Esophagus (tissue), 2 donors: Measurements from ENCODE around the gene NCAM1. TPM values are rescaled to one million over a fixed set of nuclear protein-coding genes. Genes with fewer than 3 reads are reported as not detected.

Source experiments
- H3K27ac ChIP-seq, 2 donors: one replicate each; pipeline ENCODE4 v1.5.1; 2013; ENCODE audit warnings: low read depth in 2 of 2, mild to moderate bottlenecking in 2 of 2, inconsistent platforms in 1 of 2, low read length in 1 of 2, moderate library complexity in 1 of 2
- H3K27me3 ChIP-seq, 2 donors: one replicate each; pipeline ENCODE4 v1.6.1; 2013; ENCODE audit warnings: low read length in 2 of 2, control low read depth in 1 of 2, mild to moderate bottlenecking in 1 of 2; ENCODE audit not compliant: insufficient read depth in 2 of 2, control insufficient read depth in 1 of 2
- H3K36me3 ChIP-seq, 2 donors: one replicate each; pipeline ENCODE4 v1.6.1; 2013; ENCODE audit warnings: low read length in 1 of 2; ENCODE audit not compliant: control insufficient read depth in 2 of 2, insufficient read depth in 2 of 2
- H3K4me1 ChIP-seq, 2 donors: one replicate each; pipeline ENCODE4 v1.6.1; 2013; ENCODE audit warnings: low read length in 1 of 2; ENCODE audit not compliant: control insufficient read depth in 2 of 2, insufficient read depth in 2 of 2
- H3K4me3 ChIP-seq, 2 donors: one replicate each; pipeline ENCODE4 v1.5.1; 2013; ENCODE audit warnings: low read length in 2 of 2, mild to moderate bottlenecking in 2 of 2, low read depth in 1 of 2, moderate library complexity in 1 of 2
- H3K9me3 ChIP-seq, 2 donors: one replicate each; pipeline ENCODE4 v1.6.1; 2013; ENCODE audit warnings: mild to moderate bottlenecking in 2 of 2, low read depth in 1 of 2, low read length in 1 of 2, moderate library complexity in 1 of 2; ENCODE audit not compliant: control insufficient read depth in 2 of 2, insufficient read depth in 1 of 2
- WGBS, 2 donors: extraction: QIAGEN DNeasy Blood & Tissue Kit; methylation state at CpG; one replicate each; pipeline ENCODE4 v1.1.7; 2013; 5-methylcytosine and 5-hydroxymethylcytosine counted together
- polyA plus RNA-seq, 2 donors: library from polyadenylated mRNA; stranded (reverse); fragments of 200-250 nt; gene quantifications; one replicate each; pipeline ENCODE4 v1.2.3, GENCODE V29; 2013
- donor health status: healthy with polysubstance abuse.
- donor health status: Bipolar disorder and iron deficiency.

NCAM1 gene
- polyA plus RNA-seq, 2 donors, result 1.7 to 2.2 TPM

- Histone ChIP-seq H3K9me3 (no peaks in the 10 kb centered on the region), H3K4me1 (no peaks in the 10 kb centered on the region), H3K27me3 (no peaks in the 10 kb centered on the region), H3K27ac (no peak overlapping the region), H3K36me3 (no peaks in the 10 kb centered on the region), H3K4me3 (no peak overlapping the region)
- 72% methylated on average over 4 of the region's 4 CpGs for WGBS, 2 donors
Measured at GRCh38 chr11:113090716-113091480, 129.7 kb downstream of the NCAM1 start.

DNA sequence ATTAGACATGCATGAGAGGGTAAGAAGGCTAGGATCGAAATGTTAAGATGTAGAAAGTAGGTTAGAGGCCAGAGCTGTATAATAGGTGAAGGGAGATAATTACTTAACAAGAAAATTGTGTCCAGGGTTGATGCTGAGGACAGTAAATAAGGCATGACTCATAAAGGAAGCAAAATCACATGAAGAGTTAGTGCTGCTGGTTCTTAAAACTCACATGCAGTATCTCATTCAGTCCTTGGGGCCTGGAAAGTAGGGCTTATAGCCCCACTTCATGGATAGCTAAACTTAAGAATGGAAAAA is 130.2 kb downstream of the NCAM1 start:
- H3K4me3 ChIP-seq, result no peak overlapping the region
- H3K27me3 ChIP-seq, result no peaks in the 10 kb centered on the region
- H3K27ac ChIP-seq, result no peak overlapping the region
- WGBS, 2 donors, result 56 to 64% methylated on average over 1 of the region's 1 CpG
- H3K9me3 ChIP-seq, result no peaks in the 10 kb centered on the region
- H3K4me1 ChIP-seq, result no peaks in the 10 kb centered on the region
- no peaks in the 10 kb centered on the region for H3K36me3 ChIP-seq

GRCh38 chr11:113096648-113097047 is 135.4 kb downstream of the NCAM1 start:
- Histone ChIP-seq H3K27me3 (no peaks in the 10 kb centered on the region), H3K36me3 (no peaks in the 10 kb centered on the region), H3K9me3 (no peaks in the 10 kb centered on the region), H3K27ac (no peak overlapping the region), H3K4me3 (no peak overlapping the region), H3K4me1 (no peaks in the 10 kb centered on the region)
- 52 to 59% methylated on average over 1 of the region's 1 CpG for WGBS, 2 donors

DNA sequence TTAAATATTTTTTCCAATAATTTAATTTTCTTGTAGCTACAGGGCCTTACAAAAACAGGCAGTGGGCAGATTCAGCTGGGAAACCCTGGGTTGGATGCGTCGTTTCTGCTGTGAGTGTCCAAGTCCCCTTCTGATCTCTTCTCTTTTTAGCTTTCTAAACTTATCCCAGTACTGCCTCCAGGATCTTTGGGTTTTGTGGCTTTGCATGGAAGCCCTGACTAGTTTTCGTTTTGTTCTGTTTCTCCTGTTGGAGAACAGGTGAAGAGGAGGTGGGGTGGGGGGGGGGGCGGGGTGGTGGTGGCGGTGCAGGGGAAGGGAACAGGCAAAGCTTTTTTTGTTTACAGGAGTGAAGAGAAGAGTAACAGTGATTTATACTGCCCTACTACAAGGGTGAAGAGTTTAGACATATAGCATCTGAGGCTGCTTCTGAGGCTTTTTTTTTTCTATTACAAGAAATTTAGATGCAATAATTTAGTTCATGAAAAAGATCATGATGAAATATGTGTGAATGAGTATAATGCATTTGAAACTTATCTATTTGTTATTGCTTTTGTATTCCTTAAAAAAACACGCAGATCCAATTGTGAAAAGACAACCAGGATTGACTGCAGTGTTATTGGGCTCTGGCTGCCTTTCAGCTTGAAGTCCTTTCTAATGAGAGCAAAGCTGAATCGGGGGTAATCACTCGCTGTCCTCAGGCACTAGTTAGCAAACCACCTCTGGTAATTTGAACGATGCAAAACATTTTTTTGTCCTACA is 142.9 kb downstream of the NCAM1 start:
- H3K27me3 ChIP-seq, result no peaks in the 10 kb centered on the region
- no peaks in the 10 kb centered on the region for H3K9me3 ChIP-seq
- H3K36me3 ChIP-seq, result no peaks in the 10 kb centered on the region
- no peaks in the 10 kb centered on the region for H3K4me1 ChIP-seq
- H3K27ac ChIP-seq, result no peak overlapping the region
- no peak overlapping the region for H3K4me3 ChIP-seq
- 53 to 54% methylated on average over 8 to 9 of the region's 9 CpGs for WGBS, 2 donors

GRCh38 chr11:113104691-113105251 is 143.6 kb downstream of the NCAM1 start:
- H3K4me3 ChIP-seq, result no peak overlapping the region
- no peak overlapping the region for H3K27ac ChIP-seq
- H3K36me3 ChIP-seq, result no peaks in the 10 kb centered on the region
- H3K4me1 ChIP-seq, result no peaks in the 10 kb centered on the region
- no peaks in the 10 kb centered on the region for H3K9me3 ChIP-seq
- WGBS, 2 donors, result 47 to 53% methylated on average over 4 of the region's 4 CpGs
- H3K27me3 ChIP-seq, result no peaks in the 10 kb centered on the region

- Histone ChIP-seq H3K4me1 (no peaks in the 10 kb centered on the region), H3K27ac (no peak overlapping the region), H3K9me3 (no peaks in the 10 kb centered on the region), H3K27me3 (no peaks in the 10 kb centered on the region), H3K4me3 (no peak overlapping the region), H3K36me3 (no peaks in the 10 kb centered on the region)
- WGBS, 2 donors, result 72 to 82% methylated on average over 2 of the region's 2 CpGs
Measured at GRCh38 chr11:113105592-113105991, 144.4 kb downstream of the NCAM1 start.

DNA sequence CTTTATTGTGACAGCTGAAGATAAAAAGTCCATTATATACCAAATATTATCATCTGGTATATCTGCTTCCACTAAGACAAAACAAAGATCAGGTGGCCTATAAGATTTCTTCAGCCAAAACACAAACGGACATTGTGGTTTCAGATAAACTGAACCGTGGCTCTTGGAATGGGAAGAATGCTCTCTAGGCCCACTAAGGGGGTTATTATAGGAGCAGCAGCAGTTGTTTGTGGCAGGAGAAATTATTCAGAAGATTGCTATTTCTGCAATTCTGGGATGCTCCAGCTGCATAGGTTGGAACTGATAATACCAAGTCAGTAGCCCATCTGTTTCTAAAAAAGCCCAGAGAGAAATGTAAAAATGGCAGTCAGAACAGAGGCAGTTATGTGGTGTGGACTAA is 145.3 kb downstream of the NCAM1 start:
- WGBS, 2 donors, result 54 to 61% methylated on average over 2 of the region's 2 CpGs
- no peaks in the 10 kb centered on the region for H3K9me3 ChIP-seq
- no peaks in the 10 kb centered on the region for H3K36me3 ChIP-seq
- no peak overlapping the region for H3K4me3 ChIP-seq
- no peak overlapping the region for H3K27ac ChIP-seq
- H3K4me1 ChIP-seq, result no peaks in the 10 kb centered on the region
- H3K27me3 ChIP-seq, result no peaks in the 10 kb centered on the region

DNA sequence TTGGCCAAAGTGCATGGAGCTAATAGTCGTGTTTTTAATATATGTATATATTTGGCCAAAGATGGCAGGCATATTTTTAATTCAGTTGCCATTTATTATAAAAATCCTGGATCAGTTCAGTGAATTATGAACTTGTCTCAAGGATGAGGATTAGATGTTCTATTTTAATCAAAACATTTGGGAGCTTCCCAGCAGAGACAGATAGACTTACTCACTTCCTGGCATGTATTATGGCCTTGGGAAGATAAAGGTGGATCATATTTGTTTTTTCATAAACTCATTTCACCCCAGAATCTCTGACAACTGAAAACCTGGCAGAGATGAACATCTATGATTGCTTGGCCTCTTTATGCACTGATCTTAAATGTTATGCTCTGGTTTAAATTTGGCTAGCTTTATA is 148.8 kb downstream of the NCAM1 start:
- Histone ChIP-seq H3K36me3 (no peaks in the 10 kb centered on the region), H3K9me3 (no peaks in the 10 kb centered on the region), H3K4me1 (no peaks in the 10 kb centered on the region), H3K27me3 (no peaks in the 10 kb centered on the region), H3K4me3 (no peak overlapping the region), H3K27ac (no peak overlapping the region)
- WGBS, 2 donors, result 15 to 39% methylated on average over 1 of the region's 1 CpG

- WGBS, 2 donors, result 83% methylated on average over 2 of the region's 2 CpGs
- Histone ChIP-seq H3K27ac (no peak overlapping the region), H3K36me3 (no peaks in the 10 kb centered on the region)
Measured at GRCh38 chr11:113111156-113111555, 149.9 kb downstream of the NCAM1 start.

More at GRCh38 chr11:113111156-113111555, 149.9 kb downstream of the NCAM1 start:
- H3K27me3 ChIP-seq, result no peaks in the 10 kb centered on the region
- no peaks in the 10 kb centered on the region for H3K4me1 ChIP-seq
- H3K4me3 ChIP-seq, result no peak overlapping the region
- H3K9me3 ChIP-seq, result no peaks in the 10 kb centered on the region
